Measurements from ENCODE around the gene FAM76B.
"Not testable (repeated sequence)": the region's sequence is repeated elsewhere in the genome, so short reads cannot be mapped to it uniquely, and the experiment has no call there.

FAM76B gene

DNA sequence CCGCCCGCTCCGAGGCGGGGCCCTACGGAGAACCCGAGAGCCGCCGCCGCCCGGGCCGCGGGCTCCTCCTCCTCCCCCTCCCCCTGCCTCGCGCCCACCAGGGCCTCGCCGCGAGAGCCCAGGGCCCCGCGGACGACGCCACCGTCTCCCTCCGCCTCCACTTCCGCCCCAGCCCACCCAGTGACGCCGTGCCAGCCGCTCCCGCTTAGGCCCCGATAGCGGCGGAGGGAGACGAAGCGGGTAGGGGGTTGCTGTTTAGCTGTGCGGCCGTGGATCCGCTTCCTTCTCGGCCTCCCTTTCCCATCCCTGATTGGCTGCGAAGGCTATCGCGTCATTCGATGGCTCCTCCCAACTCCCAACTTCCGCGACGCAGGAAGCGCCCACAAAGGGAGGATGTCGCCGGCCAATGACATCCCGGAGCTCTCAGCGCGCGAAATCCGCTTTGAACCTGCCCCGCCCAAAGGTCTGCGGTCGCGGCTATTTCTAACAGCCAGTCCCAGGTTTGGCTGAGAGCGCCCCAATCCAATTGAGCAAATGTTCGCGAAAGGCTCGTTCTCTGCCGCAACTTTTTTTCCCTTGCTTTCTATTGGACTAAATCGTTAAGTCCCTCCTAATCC is at the start of gene FAM76B:
TSS of gene FAM76B (minus strand) at position 277 of the 617 bp plus-strand sequence. CDS start 304 bp downstream, outside the sequence.
- DNase-seq (ENCODE audit: low read depth), result peak; percentile 97

DNA sequence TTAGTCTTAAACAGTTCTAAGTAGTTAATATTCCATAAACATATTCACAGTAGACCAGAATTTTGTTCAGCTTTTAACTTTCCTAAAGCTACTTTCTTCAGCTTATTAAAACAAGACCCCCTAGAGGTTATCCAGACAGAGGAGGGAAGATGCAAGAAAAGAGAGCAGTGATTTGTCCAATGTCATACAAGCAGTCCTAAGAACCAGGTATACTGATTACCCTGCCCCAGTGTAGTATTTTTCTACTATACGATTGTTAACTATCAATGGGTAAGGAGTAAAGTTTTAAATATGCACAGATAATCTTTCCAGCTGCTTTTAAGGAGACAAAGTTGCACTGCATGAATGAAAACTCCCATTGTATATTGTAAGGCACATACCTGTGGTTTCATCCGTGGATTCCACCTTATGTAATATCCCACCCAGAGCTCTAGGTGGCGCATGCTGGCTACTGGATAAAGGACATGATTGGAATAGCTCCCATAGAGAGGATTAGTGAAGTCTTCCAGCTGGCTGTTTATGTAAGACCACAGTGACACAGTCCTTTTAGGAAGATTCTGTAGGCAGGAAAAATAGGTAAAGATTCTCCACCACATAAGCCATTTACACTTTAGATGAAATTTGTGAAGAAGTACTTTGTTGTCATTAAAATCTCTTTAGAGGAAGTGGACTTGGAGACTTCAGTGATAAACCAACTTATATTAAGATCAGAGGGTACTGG is 46.3 kb upstream of the FAM76B start:
- peak; percentile 24 for DNase-seq (ENCODE audit: low read depth)

DNA sequence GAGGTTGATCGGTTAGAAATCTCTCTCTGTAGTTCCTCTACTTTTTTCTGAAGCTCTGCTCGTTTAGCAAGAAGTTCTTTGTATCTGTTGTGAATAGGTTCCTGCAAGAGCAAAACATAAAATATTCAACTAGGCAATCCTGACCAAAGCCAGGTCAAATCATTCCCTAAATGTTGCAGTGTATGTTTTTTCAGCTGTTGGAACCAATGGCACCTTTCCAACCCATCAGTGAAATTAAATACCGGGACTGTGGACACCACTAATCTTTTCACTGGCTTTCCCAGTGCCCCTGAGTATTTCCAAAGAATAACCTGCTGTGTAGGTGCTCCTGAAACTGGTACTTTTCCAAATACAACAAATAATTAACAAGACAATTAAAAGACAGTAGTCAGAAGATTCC is 45.8 kb upstream of the FAM76B start:
- no peak for DNase-seq (ENCODE audit: low read depth)

DNA sequence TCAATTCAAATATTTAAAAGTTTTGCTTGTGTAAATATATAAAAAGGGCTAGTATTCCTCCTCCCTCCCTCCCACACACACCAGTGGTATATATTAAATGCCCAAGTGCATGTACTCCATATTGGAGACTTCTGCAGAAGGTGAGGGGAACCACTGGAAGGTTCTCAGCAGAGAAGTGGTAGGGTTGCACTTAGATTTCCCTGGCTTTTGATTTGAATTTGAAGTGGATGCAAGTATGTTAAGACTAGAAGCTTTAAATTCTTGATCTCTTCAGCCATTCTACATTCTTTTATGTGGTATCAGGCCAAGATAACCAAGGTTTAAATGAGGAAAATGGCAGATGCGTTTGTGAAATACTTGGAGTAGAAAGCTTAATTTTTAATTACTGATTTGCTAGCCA is 43.8 kb upstream of the FAM76B start:
- no peak for DNase-seq (ENCODE audit: low read depth)

GRCh38 chr11:95832763-95833162 is 43.2 kb upstream of the FAM76B start:
- no peak for DNase-seq (ENCODE audit: low read depth)

- no peak for DNase-seq (ENCODE audit: low read depth)
Measured at GRCh38 chr11:95831198-95831883, 41.8 kb upstream of the FAM76B start.

DNA sequence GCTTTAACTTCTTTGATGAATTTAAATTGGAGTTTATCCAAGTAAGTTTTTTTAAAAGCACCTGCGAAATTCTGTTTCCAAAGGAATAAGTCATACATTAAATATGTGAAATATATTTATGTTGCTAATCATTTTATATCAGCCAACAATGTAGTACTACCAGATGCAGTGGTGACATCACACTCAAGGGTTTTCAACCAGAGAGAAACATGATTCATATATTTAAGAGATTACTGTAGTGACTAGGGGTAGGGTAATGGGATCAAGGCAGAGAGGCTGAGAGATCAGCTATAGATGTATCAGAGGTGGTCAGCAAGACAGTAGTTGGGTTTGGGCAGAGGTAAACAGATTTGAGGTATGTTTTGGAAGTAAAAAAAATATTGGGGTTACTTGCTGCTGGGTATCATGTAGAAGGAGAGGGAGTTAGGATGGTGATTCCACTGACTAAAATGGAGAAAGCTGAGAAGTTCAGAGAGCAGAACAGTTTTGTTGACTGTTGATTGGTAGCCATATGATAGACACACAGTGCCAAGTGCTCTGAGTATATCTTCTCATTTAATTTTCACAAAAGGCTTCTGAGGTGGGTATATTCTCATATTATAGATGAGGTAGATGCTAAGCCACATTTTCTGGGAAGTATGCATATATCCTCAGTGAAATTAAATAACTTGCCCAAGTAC is 40.1 kb upstream of the FAM76B start:
- DNase-seq (ENCODE audit: low read depth), result no peak

- no peak for DNase-seq (ENCODE audit: low read depth)
Measured at GRCh38 chr11:95827696-95828095, 38.1 kb upstream of the FAM76B start.

GRCh38 chr11:95821640-95822039 is 32.1 kb upstream of the FAM76B start:
- DNase-seq (ENCODE audit: low read depth), result no peak

DNA sequence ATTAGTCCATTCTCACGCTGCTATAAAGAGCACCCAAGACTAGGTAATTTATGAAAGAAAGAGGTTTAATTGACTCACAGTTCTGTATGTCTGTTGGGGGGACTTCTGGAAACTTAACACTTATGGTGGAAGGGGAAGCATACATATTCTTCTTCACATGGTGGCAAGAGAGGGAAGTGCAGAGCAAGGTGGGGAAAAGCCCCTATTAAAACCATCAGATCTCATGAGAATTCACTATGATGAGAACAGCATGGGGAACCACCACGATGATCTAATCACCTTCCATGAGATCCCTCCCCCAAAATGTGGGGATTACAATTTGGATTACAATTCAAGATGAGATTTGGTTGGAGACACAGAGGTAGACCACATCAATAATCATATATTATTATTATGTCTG is 26.5 kb upstream of the FAM76B start:
- no peak for DNase-seq (ENCODE audit: low read depth)

DNA sequence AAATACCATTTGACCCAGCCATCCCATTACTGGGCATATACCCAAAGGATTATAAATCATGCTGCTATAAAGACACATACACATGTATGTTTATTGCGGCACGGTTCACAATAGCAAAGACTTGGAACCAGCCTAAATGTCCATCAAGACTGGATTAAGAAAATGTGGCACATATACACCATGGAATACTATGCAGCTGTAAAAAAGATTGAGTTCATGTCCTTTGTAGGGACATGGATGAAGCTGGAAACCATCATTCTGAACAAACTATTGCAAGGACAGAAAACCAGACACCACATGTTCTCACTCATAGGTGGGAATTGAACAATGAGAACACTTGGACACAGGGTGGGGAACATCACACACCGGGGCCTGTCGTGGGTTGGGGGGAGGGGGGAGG is 21.5 kb upstream of the FAM76B start:
- DNase-seq (ENCODE audit: low read depth), result not testable (repeated sequence)

- DNase-seq (ENCODE audit: low read depth), result not testable (repeated sequence)
Measured at GRCh38 chr11:95806464-95806863, 16.9 kb upstream of the FAM76B start.

- DNase-seq (ENCODE audit: low read depth), result no peak
Measured at GRCh38 chr11:95805869-95806268, 16.3 kb upstream of the FAM76B start.

GRCh38 chr11:95803973-95804372 is 14.4 kb upstream of the FAM76B start:
- DNase-seq (ENCODE audit: low read depth), result no peak

DNA sequence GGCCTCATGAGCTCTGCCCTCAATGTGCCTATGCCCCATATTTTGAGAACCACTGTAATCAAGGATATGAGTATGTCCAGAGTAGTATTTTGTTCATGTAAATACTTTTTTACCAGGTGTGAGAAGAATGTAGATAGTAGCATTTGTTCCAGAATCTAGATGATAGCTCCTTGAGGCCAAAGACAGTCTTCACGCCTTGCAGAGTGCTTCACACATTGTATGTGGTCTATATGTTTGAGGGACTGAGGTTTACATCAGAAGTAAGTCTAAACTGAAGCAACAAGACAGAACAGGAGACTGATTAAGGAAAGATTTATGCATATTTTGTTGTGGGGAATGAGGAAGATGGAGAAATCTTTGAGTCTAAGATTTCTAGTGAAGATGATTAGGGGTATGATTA is 13.2 kb upstream of the FAM76B start:
- DNase-seq (ENCODE audit: low read depth), result no peak

- DNase-seq (ENCODE audit: low read depth), result no peak
Measured at GRCh38 chr11:95800438-95800837, 10.9 kb upstream of the FAM76B start.

DNA sequence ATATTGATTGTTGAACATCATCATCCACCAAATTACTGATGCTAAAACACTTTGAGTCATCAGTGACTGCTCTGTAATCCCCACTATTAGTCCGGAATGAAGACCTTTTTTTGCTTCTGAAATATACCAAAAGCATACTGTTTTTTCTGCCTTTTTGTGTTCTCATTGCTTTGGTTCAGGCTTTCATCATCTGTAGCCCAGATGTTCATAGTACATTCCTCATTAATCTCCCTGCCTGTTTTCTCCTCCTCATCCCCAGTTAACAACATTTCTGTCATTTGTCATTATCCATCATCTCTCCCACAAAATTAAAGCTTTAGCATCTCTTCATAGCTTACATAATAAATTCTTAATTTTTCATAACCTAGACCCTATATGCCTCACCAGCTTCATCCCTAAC is 10.0 kb upstream of the FAM76B start:
- DNase-seq (ENCODE audit: low read depth), result no peak

DNA sequence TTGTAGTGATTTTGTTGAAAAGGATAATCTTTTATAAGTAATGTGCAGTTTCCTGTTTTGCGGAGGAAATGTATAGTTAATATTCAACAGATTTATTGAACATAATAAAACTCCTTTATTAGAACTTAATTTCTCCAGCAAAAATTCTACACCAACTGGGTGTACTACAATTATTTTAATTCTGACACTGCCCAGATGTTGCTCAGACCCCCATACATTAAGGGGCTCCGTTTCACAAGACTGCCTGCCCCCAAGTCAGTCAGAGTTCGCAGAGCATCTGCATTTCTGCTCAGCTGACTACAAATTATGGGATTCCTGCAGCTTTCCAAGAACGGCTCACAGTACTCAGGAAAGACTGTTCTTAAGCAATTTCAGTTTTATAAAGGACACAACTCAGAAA is 6.9 kb upstream of the FAM76B start:
- DNase-seq (ENCODE audit: low read depth), result no peak

DNA sequence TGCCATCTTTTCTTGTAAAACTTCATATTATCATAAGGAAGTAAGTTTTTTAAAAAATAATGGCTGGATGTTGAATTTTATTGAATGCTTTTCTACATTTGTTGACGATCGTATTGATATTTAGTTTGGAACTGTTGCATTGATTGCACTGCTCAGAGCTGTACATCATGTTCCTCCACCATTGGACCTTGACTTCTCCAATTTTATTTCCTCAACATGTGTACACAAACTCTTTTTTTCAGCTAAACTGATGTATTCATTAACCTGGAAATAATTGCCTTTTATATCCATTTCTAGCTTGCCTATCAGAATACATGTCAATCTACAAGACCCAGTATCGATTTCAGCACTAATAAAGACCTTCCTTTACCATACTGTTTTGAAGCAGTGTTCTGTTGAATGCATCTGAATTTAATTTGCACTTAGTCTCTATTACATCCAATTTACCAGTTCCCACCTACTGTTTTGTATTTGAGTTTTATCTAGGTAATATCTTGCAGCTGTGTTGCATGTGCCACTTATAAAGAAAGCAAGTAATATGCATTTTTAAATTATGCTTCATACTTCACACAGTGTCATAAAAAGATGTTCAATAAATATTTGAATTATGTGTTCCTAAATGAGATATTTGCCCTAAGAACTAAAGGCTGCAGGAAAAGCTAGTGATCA is 6.2 kb upstream of the FAM76B start:
- DNase-seq (ENCODE audit: low read depth), result no peak

DNA sequence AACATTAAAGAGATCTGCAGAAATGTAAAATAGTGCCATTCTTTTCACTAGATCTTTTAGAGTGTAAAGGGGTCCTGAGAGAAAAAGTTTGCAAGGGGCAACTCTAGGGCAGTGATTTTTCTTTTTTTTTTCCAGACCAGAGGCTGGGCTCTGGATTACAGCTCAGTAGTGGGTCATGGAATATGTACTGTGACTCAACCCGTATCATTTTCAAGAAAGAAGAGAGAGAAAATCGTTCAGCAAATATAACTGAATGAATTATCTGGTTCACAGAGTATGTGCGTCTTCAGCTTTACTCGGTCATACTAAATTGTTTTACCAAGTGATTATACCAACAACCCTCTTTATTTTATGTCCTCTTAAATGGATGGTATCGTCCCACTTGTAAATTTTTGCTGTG is 4.5 kb upstream of the FAM76B start:
- DNase-seq (ENCODE audit: low read depth), result no peak

- no peak for DNase-seq (ENCODE audit: low read depth)
Measured at GRCh38 chr11:95793116-95793515, 3.5 kb upstream of the FAM76B start.

- DNase-seq (ENCODE audit: low read depth), result no peak
Measured at GRCh38 chr11:95792700-95793099, 3.1 kb upstream of the FAM76B start.
